AG04450 (cell line): ENCODE data around the gene ORC3. TPM values are rescaled to one million over a fixed set of nuclear protein-coding genes. Genes with fewer than 3 reads are reported as not detected.

Experiments used
- CTCF ChIA-PET: fragments of 300-600, 350-600 bp; formaldehyde crosslinking; extraction: SDS; loops from one replicate; lab custom pipeline; 2022; ENCODE audit warnings: antibody characterized with exemption, inconsistent platforms; lab: Charles Lee
- POLR2A ChIA-PET: fragments of 350-600 bp; formaldehyde crosslinking; extraction: SDS; loops from one replicate; lab custom pipeline; 2021; ENCODE audit warnings: antibody characterized with exemption, inconsistent platforms; lab: Yijun Ruan, JAX
- DNase-seq: peaks from one replicate; pipeline ENCODE4 v3.0.0-alpha.2; 2011; ENCODE audit warnings: low read depth, low spot score
- H3K27ac ChIP-seq: one replicate; pipeline ENCODE4 v1.5.1; 2012; ENCODE audit warnings: low read depth, low read length, control low read depth
- H3K27me3 ChIP-seq: one replicate; pipeline ENCODE4 v1.6.0; 2012; ENCODE audit warnings: low read length; ENCODE audit not compliant: control insufficient read depth, insufficient read depth
- H3K4me3 ChIP-seq: 2 replicates; pipeline ENCODE4 v1.5.1; 2011; ENCODE audit warnings: mild to moderate bottlenecking, low read depth, low read length, control low read depth
- H3K9me3 ChIP-seq: 2 replicates; pipeline ENCODE4 v1.5.1; 2012; ENCODE audit warnings: low read length; ENCODE audit not compliant: control insufficient read depth, insufficient read depth
- polyA plus RNA-seq: library from polyadenylated mRNA; depleted of rRNA; stranded (reverse); fragments of >200 nt; gene quantifications from 2 replicates; pipeline ENCODE4 v1.2.3, GENCODE V29; 2011
- TF ChIP-seq, protein P1 (sequence below): IDR thresholded peaks from 2 replicates; pipeline ENCODE4 v1.5.1; 2011; ENCODE audit warnings: low read depth, low read length, control low read depth, inconsistent platforms

ORC3 gene
- polyA plus RNA-seq, 1 experiment = 39.5 TPM

DNA sequence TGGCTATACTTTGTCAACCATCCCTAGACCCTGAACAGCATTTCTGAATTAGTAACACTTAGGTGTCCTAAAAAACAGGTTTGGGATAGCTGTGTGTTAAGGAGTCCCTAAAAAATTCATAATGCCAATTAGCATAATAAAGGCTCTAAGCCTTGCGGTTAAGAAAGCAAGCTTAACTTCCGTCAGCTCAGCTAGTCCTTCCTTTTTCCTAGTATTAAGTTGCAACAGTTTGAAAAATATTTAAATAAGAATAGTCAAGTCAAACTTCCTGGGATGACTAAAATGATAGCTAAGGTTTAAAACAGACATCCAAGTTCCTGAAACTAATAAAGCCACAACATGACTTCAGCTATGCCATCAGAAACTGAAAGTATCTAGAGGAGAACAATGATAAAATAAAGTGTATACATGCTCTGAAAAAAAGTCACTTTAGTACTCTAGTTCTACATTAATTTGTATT, 108.6 kb downstream of the ORC3 start:
- Histone ChIP-seq H3K4me3 (peak overlapping the region; percentile 82), H3K27me3 (no peaks in the 10 kb centered on the region), H3K9me3 (peaks cover 2% of the 10 kb centered on the region; the same call in 1 of the 2 replicates), H3K27ac (no peak overlapping the region)
- ChIA-PET CTCF (interaction anchor here (0.6 to 1.1 kb wide), 5 partner anchors 17 to 632 kb away, joined by 3 read pairs; no protein-coding TSS in a partner anchor), POLR2A (interaction anchor here (0.5 to 2.6 kb wide), 7 partner anchors 14 to 134 kb away, joined by 3 to 32 read pairs (median 7); no protein-coding TSS in a partner anchor)
- no peak for DNase-seq
- TF ChIP-seq, protein P1, sequence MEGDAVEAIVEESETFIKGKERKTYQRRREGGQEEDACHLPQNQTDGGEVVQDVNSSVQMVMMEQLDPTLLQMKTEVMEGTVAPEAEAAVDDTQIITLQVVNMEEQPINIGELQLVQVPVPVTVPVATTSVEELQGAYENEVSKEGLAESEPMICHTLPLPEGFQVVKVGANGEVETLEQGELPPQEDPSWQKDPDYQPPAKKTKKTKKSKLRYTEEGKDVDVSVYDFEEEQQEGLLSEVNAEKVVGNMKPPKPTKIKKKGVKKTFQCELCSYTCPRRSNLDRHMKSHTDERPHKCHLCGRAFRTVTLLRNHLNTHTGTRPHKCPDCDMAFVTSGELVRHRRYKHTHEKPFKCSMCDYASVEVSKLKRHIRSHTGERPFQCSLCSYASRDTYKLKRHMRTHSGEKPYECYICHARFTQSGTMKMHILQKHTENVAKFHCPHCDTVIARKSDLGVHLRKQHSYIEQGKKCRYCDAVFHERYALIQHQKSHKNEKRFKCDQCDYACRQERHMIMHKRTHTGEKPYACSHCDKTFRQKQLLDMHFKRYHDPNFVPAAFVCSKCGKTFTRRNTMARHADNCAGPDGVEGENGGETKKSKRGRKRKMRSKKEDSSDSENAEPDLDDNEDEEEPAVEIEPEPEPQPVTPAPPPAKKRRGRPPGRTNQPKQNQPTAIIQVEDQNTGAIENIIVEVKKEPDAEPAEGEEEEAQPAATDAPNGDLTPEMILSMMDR = no peak

DNA sequence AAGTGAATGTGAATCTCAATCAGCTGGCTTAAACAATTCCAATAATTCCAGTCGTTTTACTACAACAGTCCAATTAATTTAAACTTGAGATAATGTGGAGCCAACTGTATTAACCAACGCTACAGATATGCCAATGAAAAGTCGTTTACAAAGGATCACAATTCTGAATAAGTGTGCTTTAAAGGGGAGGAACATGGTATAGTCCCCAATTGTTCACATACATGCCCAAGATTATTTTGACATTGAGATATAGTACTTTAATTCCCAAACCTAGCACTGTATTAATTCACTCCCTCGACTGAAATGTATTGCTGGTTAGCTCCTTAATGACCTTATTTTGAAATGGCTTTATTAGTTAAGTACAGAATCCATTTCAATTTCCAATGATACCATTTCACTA, 109.6 kb downstream of the ORC3 start:
- no peaks in the 10 kb centered on the region for H3K27me3 ChIP-seq
- POLR2A ChIA-PET = interaction anchor here (0.6 to 0.8 kb wide), 3 partner anchors 24 to 55 kb away, joined by 3 to 6 read pairs (median 4); no protein-coding TSS in a partner anchor
- DNase-seq = no peak
- CTCF ChIA-PET = interaction anchor here (0.5 to 1.8 kb wide), 7 partner anchors 15 to 307 kb away, joined by 3 to 8 read pairs (median 5); no protein-coding TSS in a partner anchor
- peaks cover 2% of the 10 kb centered on the region; the same call in 1 of the 2 replicates for H3K9me3 ChIP-seq
- H3K4me3 ChIP-seq = peak overlapping the region; percentile 82
- TF ChIP-seq, protein P1 = no peak
- H3K27ac ChIP-seq = no peak overlapping the region

DNA sequence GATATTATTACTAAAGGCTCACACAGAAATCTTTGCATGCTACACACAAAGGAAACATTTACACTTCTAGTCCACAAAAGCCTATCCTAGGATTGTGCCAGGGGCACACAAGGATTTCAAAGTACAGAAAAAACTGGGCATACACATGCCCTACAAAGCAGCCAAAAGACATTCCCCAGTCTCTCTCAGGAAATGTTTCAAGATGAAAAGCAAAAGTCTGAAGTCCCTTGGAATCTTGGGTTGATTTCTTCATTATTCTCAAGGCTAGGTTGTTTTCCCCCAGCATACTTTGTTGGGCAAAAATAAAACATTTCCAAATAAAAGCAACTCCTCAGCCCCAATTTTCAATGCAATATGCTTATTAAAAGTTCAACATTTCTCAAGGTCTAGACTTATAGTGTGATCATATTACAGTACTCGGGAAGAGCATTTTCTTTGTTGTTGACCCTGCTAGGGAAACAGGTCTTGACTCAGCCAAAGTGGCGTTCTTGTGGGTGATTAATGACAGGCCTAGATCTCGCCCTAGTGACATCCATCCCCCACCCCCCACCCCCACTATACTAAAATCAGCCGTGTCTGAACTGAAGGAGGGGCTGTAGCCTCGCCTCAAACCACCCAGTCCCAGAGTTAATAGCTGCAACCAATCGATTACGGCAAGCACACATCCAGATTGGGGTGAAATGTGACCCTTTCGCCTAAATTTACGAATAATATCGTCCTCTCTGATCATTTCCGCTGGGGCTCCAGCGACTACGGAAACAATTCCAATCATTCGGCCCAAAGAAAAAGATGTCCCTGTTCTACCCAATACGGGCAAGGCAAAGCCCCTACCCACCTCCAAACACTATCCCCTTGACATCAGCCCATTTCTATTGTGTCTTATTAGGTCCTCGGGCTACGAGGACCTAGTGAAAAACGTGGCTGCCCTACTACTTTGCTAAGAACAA, 110.7 kb downstream of the ORC3 start:
- CTCF ChIA-PET = interaction anchor here (0.7 to 1.8 kb wide), 3 partner anchors 14 to 307 kb away, joined by 3 to 8 read pairs (median 6); no protein-coding TSS in a partner anchor
- H3K4me3 ChIP-seq = peak overlapping the region; percentile 82
- H3K9me3 ChIP-seq = peaks cover 2% of the 10 kb centered on the region; the same call in 1 of the 2 replicates
- no peaks in the 10 kb centered on the region for H3K27me3 ChIP-seq
- peak overlapping the region; percentile 90 for H3K27ac ChIP-seq
- TF ChIP-seq, protein P1 = no peak
- DNase-seq = no peak
- POLR2A ChIA-PET = interaction anchor here (0.6 to 2.4 kb wide), 3 partner anchors 13 to 39 kb away, joined by 3 to 8 read pairs (median 3); no protein-coding TSS in a partner anchor

DNA sequence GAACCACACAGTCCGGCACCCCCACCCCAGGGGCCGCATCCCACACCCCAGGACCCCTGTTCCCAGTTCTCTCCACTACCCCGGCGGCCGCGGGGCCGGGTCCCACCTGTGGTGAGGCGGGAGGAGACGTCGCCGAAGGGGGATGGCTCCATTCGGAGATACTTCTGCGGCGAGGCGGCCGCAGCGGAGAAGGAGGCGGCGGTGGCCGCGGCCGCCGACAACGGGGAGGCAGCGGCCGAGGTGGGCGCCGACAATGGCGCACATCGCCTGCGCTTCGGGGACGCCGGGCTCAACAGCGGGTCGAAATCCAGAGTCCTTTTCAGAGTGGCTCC, 111.4 kb downstream of the ORC3 start:
- CTCF ChIA-PET = interaction anchor here (1.8 kb wide), 1 partner anchor 308 kb away, joined by 8 read pairs; no protein-coding TSS in a partner anchor
- POLR2A ChIA-PET = interaction anchor here (0.6 to 2.4 kb wide), 6 partner anchors 13 to 71 kb away, joined by 3 to 16 read pairs (median 6); no protein-coding TSS in a partner anchor
- no peak for DNase-seq
- H3K27me3 ChIP-seq = no peaks in the 10 kb centered on the region
- TF ChIP-seq, protein P1 = no peak
- H3K27ac ChIP-seq = peak overlapping the region; percentile 90
- peak overlapping the region; percentile 82 for H3K4me3 ChIP-seq
- H3K9me3 ChIP-seq = peaks cover 2% of the 10 kb centered on the region; the same call in 1 of the 2 replicates
